ENCODE measurements around the gene AAMDC.
"Not testable (repeated sequence)": the region's sequence is repeated elsewhere in the genome, so short reads cannot be mapped to it uniquely, and the experiment has no call there.

The AAMDC gene

GRCh38 chr11:77871855-77872254 is 50.9 kb downstream of the AAMDC start:
- no peaks in the 10 kb centered on the region for H3K9me3 ChIP-seq (ENCODE audit: control insufficient read depth, insufficient read depth, low read length)
- H3K4me1 ChIP-seq (ENCODE audit: control insufficient read depth, low read length): no peaks in the 10 kb centered on the region
- no peaks in the 10 kb centered on the region for H4K20me1 ChIP-seq (ENCODE audit: control insufficient read depth, insufficient read depth, low read depth, low read length)
- TF ChIP-seq EZH2phosphoT487 (IDR thresholded peaks at IDR 0.05; ENCODE audit: borderline replicate concordance, low read length) (no peak), CTCF (IDR thresholded peaks at IDR 0.05; ENCODE audit: low read depth, low read length, poor library complexity, severe bottlenecking) (no peak)
- H3K27me3 ChIP-seq (ENCODE audit: control insufficient read depth, low read length): no peaks in the 10 kb centered on the region
- no peak overlapping the region for H3K4me2 ChIP-seq (ENCODE audit: low read length)
- no peaks in the 10 kb centered on the region for H3K79me2 ChIP-seq (ENCODE audit: control insufficient read depth, low read length)
- peaks cover 9% of the 10 kb centered on the region; the same call in 1 of the 2 replicates for H3K36me3 ChIP-seq (ENCODE audit: control insufficient read depth, low read length)
- no peaks in the 10 kb centered on the region for H3K9me2 ChIP-seq (replicated peaks; ENCODE audit: control insufficient read depth, low read length)
- no peaks in the 10 kb centered on the region for H3F3A ChIP-seq (ENCODE audit: control insufficient read depth, insufficient read depth)
- H3K4me3 ChIP-seq (ENCODE audit: low read length): no peak overlapping the region
- H3K27ac ChIP-seq (ENCODE audit: low read depth, low read length): no peak overlapping the region

GRCh38 chr11:77873345-77873744 is 52.4 kb downstream of the AAMDC start:
- Histone ChIP-seq H3K9me2 (replicated peaks; ENCODE audit: control insufficient read depth, low read length) (no peaks in the 10 kb centered on the region), H3K36me3 (ENCODE audit: control insufficient read depth, low read length) (peaks cover 13% of the 10 kb centered on the region), H3K27ac (ENCODE audit: low read depth, low read length) (no peak overlapping the region), H4K20me1 (ENCODE audit: control insufficient read depth, insufficient read depth, low read depth, low read length) (no peaks in the 10 kb centered on the region), H3F3A (ENCODE audit: control insufficient read depth, insufficient read depth) (no peaks in the 10 kb centered on the region), H3K4me2 (ENCODE audit: low read length) (no peak overlapping the region), H3K79me2 (ENCODE audit: control insufficient read depth, low read length) (no peaks in the 10 kb centered on the region), H3K27me3 (ENCODE audit: control insufficient read depth, low read length) (no peaks in the 10 kb centered on the region), H3K4me3 (ENCODE audit: low read length) (no peak overlapping the region), H3K9me3 (ENCODE audit: control insufficient read depth, insufficient read depth, low read length) (no peaks in the 10 kb centered on the region), H3K4me1 (ENCODE audit: control insufficient read depth, low read length) (no peaks in the 10 kb centered on the region)
- no peak for TF ChIP-seq CTCF (IDR thresholded peaks at IDR 0.05; ENCODE audit: low read depth, low read length, poor library complexity, severe bottlenecking)

GRCh38 chr11:77874206-77874605 is 53.3 kb downstream of the AAMDC start:
- Histone ChIP-seq H3K4me2 (ENCODE audit: low read length) (no peak overlapping the region), H3K9me2 (replicated peaks; ENCODE audit: control insufficient read depth, low read length) (no peaks in the 10 kb centered on the region), H3K79me2 (ENCODE audit: control insufficient read depth, low read length) (no peaks in the 10 kb centered on the region), H3K36me3 (ENCODE audit: control insufficient read depth, low read length) (peaks cover 21% of the 10 kb centered on the region), H3K4me1 (ENCODE audit: control insufficient read depth, low read length) (peaks cover 1% of the 10 kb centered on the region), H3K9me3 (ENCODE audit: control insufficient read depth, insufficient read depth, low read length) (no peaks in the 10 kb centered on the region), H3K27me3 (ENCODE audit: control insufficient read depth, low read length) (no peaks in the 10 kb centered on the region), H3F3A (ENCODE audit: control insufficient read depth, insufficient read depth) (no peaks in the 10 kb centered on the region), H3K4me3 (ENCODE audit: low read length) (no peak overlapping the region), H3K27ac (ENCODE audit: low read depth, low read length) (no peak overlapping the region), H4K20me1 (ENCODE audit: control insufficient read depth, insufficient read depth, low read depth, low read length) (no peaks in the 10 kb centered on the region)
- no peak for TF ChIP-seq EZH2phosphoT487 (IDR thresholded peaks at IDR 0.05; ENCODE audit: borderline replicate concordance, low read length)

- no peaks in the 10 kb centered on the region for H3K79me2 ChIP-seq (ENCODE audit: control insufficient read depth, low read length)
- H4K20me1 ChIP-seq (ENCODE audit: control insufficient read depth, insufficient read depth, low read depth, low read length): no peaks in the 10 kb centered on the region
- H3K4me2 ChIP-seq (ENCODE audit: low read length): no peak overlapping the region
- no peak overlapping the region for H3K4me3 ChIP-seq (ENCODE audit: low read length)
- no peaks in the 10 kb centered on the region for H3K9me2 ChIP-seq (replicated peaks; ENCODE audit: control insufficient read depth, low read length)
- peaks cover 8% of the 10 kb centered on the region for H3K4me1 ChIP-seq (ENCODE audit: control insufficient read depth, low read length)
- H3K36me3 ChIP-seq (ENCODE audit: control insufficient read depth, low read length): peaks cover 32% of the 10 kb centered on the region
- H3K9me3 ChIP-seq (ENCODE audit: control insufficient read depth, insufficient read depth, low read length): no peaks in the 10 kb centered on the region
- H3K27me3 ChIP-seq (ENCODE audit: control insufficient read depth, low read length): no peaks in the 10 kb centered on the region
- no peak for TF ChIP-seq CTCF (IDR thresholded peaks at IDR 0.05; ENCODE audit: low read depth, low read length, poor library complexity, severe bottlenecking)
- no peak for TF ChIP-seq EZH2phosphoT487 (IDR thresholded peaks at IDR 0.05; ENCODE audit: borderline replicate concordance, low read length)
- no peak overlapping the region for H3K27ac ChIP-seq (ENCODE audit: low read depth, low read length)
- H3F3A ChIP-seq (ENCODE audit: control insufficient read depth, insufficient read depth): no peaks in the 10 kb centered on the region
Observed at GRCh38 chr11:77876045-77876444, 55.1 kb downstream of the AAMDC start.

- H3K9me3 ChIP-seq (ENCODE audit: control insufficient read depth, insufficient read depth, low read length); H3K9me2 ChIP-seq (replicated peaks; ENCODE audit: control insufficient read depth, low read length); H3K4me3 ChIP-seq (ENCODE audit: low read length); H3K27me3 ChIP-seq (ENCODE audit: control insufficient read depth, low read length); H3F3A ChIP-seq (ENCODE audit: control insufficient read depth, insufficient read depth); H3K4me2 ChIP-seq (ENCODE audit: low read length); H4K20me1 ChIP-seq (ENCODE audit: control insufficient read depth, insufficient read depth, low read depth, low read length); H3K79me2 ChIP-seq (ENCODE audit: control insufficient read depth, low read length); H3K4me1 ChIP-seq (ENCODE audit: control insufficient read depth, low read length); H3K27ac ChIP-seq (ENCODE audit: low read depth, low read length): not testable (repeated sequence)
- H3K36me3 ChIP-seq (ENCODE audit: control insufficient read depth, low read length): peaks cover 35% of the 10 kb centered on the region
Observed at GRCh38 chr11:77878247-77878646, 57.3 kb downstream of the AAMDC start.

Measured in DOHH2 (cell line).